IPS DF 4.7 (cell line): Measurements from ENCODE around the gene FAF1.

ENCODE experiments used
- DNase-seq: peaks from one replicate; pipeline ENCODE4 v3.0.0-alpha.2; 2013; ENCODE audit warnings: low spot score; ENCODE audit errors: extremely low read depth

Gene FAF1

GRCh38 chr1:50436489-50436888, 523.6 kb downstream of the FAF1 start:
- DNase-seq: no peak

GRCh38 chr1:50430010-50430405, 530.1 kb downstream of the FAF1 start:
- no peak for DNase-seq

- DNase-seq: no peak
Observed at GRCh38 chr1:50427818-50428779, 532.0 kb downstream of the FAF1 start.

- DNase-seq: no peak
Observed at GRCh38 chr1:50427086-50427817, 532.8 kb downstream of the FAF1 start.

GRCh38 chr1:50426702-50427085, 533.4 kb downstream of the FAF1 start:
- DNase-seq: no peak

GRCh38 chr1:50426108-50426700, 533.9 kb downstream of the FAF1 start:
- no peak for DNase-seq

- DNase-seq: no peak
Observed at GRCh38 chr1:50425376-50426107, 534.5 kb downstream of the FAF1 start.

- no peak for DNase-seq
Observed at GRCh38 chr1:50424884-50425375, 535.1 kb downstream of the FAF1 start.

- no peak for DNase-seq
Observed at GRCh38 chr1:50424045-50424883, 535.8 kb downstream of the FAF1 start.

GRCh38 chr1:50423670-50424000, 536.4 kb downstream of the FAF1 start:
- DNase-seq: no peak

- no peak for DNase-seq
Observed at GRCh38 chr1:50422946-50423669, 537.0 kb downstream of the FAF1 start, which contains the start of gene DMRTA2. TSS of gene DMRTA2 (minus strand) at chr1:50423443. CDS start at chr1:50421536, 1,907 bp downstream.

- DNase-seq: no peak
Observed at GRCh38 chr1:50422675-50422945, 537.5 kb downstream of the FAF1 start.

- DNase-seq: no peak
Observed at GRCh38 chr1:50421768-50422674, 538.0 kb downstream of the FAF1 start.

- no peak for DNase-seq
Observed at GRCh38 chr1:50421366-50421748, 538.7 kb downstream of the FAF1 start.

- DNase-seq: no peak
Observed at GRCh38 chr1:50420689-50421365, 539.2 kb downstream of the FAF1 start.

- DNase-seq: no peak
Observed at GRCh38 chr1:50419907-50420677, 540.0 kb downstream of the FAF1 start.

GRCh38 chr1:50419192-50419906, 540.7 kb downstream of the FAF1 start:
- DNase-seq: no peak
